ENCODE results near the gene PUS1. TPM values are rescaled to one million over a fixed set of nuclear protein-coding genes. Genes with fewer than 3 reads are reported as not detected.
A peak's percentile ranks its signal among the peaks of the same experiment; 100 is the strongest.

Gene PUS1
- total and polyA plus RNA-seq, 10 of the 15 experiments (the other 5 are each of a cell fraction or from before 2014, with no cell fraction given) = 1.3 to 74.2 (median 25.4) TPM

GRCh38 chr12:131933387-131933786 lies 4.3 kb downstream of the PUS1 start:
- no peak for ATAC-seq
- H3K79me2 ChIP-seq (ENCODE audit: control insufficient read depth, insufficient read depth, low read length) = peaks cover 20% of the 10 kb centered on the region
- no peaks in the 10 kb centered on the region for H3K27me3 ChIP-seq (replicated peaks in 1 of 2; ENCODE audit: control insufficient read depth in 2 of 2, insufficient read depth in 2 of 2, low read length in 1 of 2)
- H3K4me1 ChIP-seq (ENCODE audit: control insufficient read depth, insufficient read depth, low read length) = no peaks in the 10 kb centered on the region
- 0 out of 2 replicates have a peak, but pooled peaks cover 2% of the 10 kb centered on the region for H4K20me1 ChIP-seq (ENCODE audit: control insufficient read depth, insufficient read depth)
- H3K4me3 ChIP-seq = no peak overlapping the region
- ChIA-PET POLR2A (no interaction called here), RAD21 (ENCODE audit: unreplicated experiment) (no interaction called here), CTCF (no interaction called here), SMC1A (ENCODE audit: uncharacterized antibody, unreplicated experiment) (no interaction called here)
- no peak for FAIRE-seq
- no peak for DNase-seq (ENCODE audit: low read depth, low spot score)
- peaks cover 9 to 31% of the 10 kb centered on the region in 2 experiments for H3K36me3 ChIP-seq (ENCODE audit: control insufficient read depth in 2 of 2, insufficient read depth in 2 of 2, low read length in 1 of 2)
- no peak overlapping the region for H3K4me2 ChIP-seq (ENCODE audit: control insufficient read depth, insufficient read depth)
- H3K9me3 ChIP-seq (replicated peaks; ENCODE audit: control insufficient read depth, insufficient read depth, low read length) = no peaks in the 10 kb centered on the region
- H3K27ac ChIP-seq (ENCODE audit: control insufficient read depth, insufficient read depth) = no peak overlapping the region
- H2AFZ ChIP-seq (ENCODE audit: control insufficient read depth, low read depth, low read length) = no peak overlapping the region
- TF ChIP-seq PAX5 (IDR thresholded peaks at IDR 0.05; ENCODE audit: borderline replicate concordance, low read depth, low read length) = no peak
- TF ChIP-seq POLR2A (IDR thresholded peaks at IDR 0.05; ENCODE audit: low read depth, low read length) = 0 out of 2 replicates have a peak, but pooled peaks have one; percentile 9
- 100% methylated on average over 8 of the region's 8 CpGs for WGBS (ENCODE audit: insufficient coverage, insufficient replicate concordance, low lambda C conversion rate, missing lambda C conversion rate)
- TSS peak; percentile 21 for BruUV-seq (replicated peaks)
- intact Hi-C loops (cut with micrococcal nuclease; ENCODE audit: unreplicated experiment) = no loop called here
- H3K9ac ChIP-seq (ENCODE audit: control insufficient read depth, insufficient read depth, low read length) = no peak overlapping the region
- in situ Hi-C loops (cut with MboI) = no loop called here

- 0 out of 2 replicates have a peak, but pooled peaks cover 2% of the 10 kb centered on the region for H4K20me1 ChIP-seq (ENCODE audit: control insufficient read depth, insufficient read depth)
- FAIRE-seq (no peak), DNase-seq (ENCODE audit: low read depth, low spot score) (no peak), ATAC-seq (no peak)
- H3K27me3 ChIP-seq (replicated peaks in 1 of 2; ENCODE audit: control insufficient read depth in 2 of 2, insufficient read depth in 2 of 2, low read length in 1 of 2) = no peaks in the 10 kb centered on the region
- peaks cover 9 to 33% of the 10 kb centered on the region in 2 experiments for H3K36me3 ChIP-seq (ENCODE audit: control insufficient read depth in 2 of 2, insufficient read depth in 2 of 2, low read length in 1 of 2)
- peaks cover 15% of the 10 kb centered on the region for H3K79me2 ChIP-seq (ENCODE audit: control insufficient read depth, insufficient read depth, low read length)
- H2AFZ ChIP-seq (ENCODE audit: control insufficient read depth, low read depth, low read length) = no peak overlapping the region
- H3K9me3 ChIP-seq (replicated peaks; ENCODE audit: control insufficient read depth, insufficient read depth, low read length) = no peaks in the 10 kb centered on the region
- no peak overlapping the region for H3K9ac ChIP-seq (ENCODE audit: control insufficient read depth, insufficient read depth, low read length)
- H3K4me2 ChIP-seq (ENCODE audit: control insufficient read depth, insufficient read depth) = no peak overlapping the region
- 94% methylated on average over 11 of the region's 11 CpGs for WGBS (ENCODE audit: insufficient coverage, insufficient replicate concordance, low lambda C conversion rate, missing lambda C conversion rate)
- H3K4me1 ChIP-seq (ENCODE audit: control insufficient read depth, insufficient read depth, low read length) = no peaks in the 10 kb centered on the region
- BruUV-seq (replicated peaks) = no TSS peak
- no peak overlapping the region for H3K4me3 ChIP-seq
- CTCF ChIA-PET = no interaction called here
- SMC1A ChIA-PET (ENCODE audit: uncharacterized antibody, unreplicated experiment) = no interaction called here
- no peak for TF ChIP-seq CHD2 (IDR thresholded peaks at IDR 0.05; ENCODE audit: borderline replicate concordance, low read depth, low read length)
- TF ChIP-seq CHD1 (IDR thresholded peaks at IDR 0.05; ENCODE audit: low read depth, low read length) = no peak
- no peak for TF ChIP-seq POU2F2 (IDR thresholded peaks at IDR 0.05; ENCODE audit: borderline replicate concordance, low read depth, low read length)
- TF ChIP-seq PKNOX1 (IDR thresholded peaks at IDR 0.05) = no peak
- no peak for TF ChIP-seq BACH1 (IDR thresholded peaks at IDR 0.05; ENCODE audit: borderline replicate concordance)
- RAD21 ChIA-PET (ENCODE audit: unreplicated experiment) = no interaction called here
- POLR2A ChIA-PET = no interaction called here
- in situ Hi-C loops (cut with MboI) = no loop called here
- intact Hi-C loops (cut with micrococcal nuclease; ENCODE audit: unreplicated experiment) = no loop called here
- no peak overlapping the region for H3K27ac ChIP-seq (ENCODE audit: control insufficient read depth, insufficient read depth)
Observed at GRCh38 chr12:131934535-131934934, 5.5 kb downstream of the PUS1 start.

Measured in GM12878 (cell line).